GM12872 (cell line): ENCODE measurements around the gene APOC3.

Source experiments
- TF ChIP-seq, protein P1 (sequence below): IDR thresholded peaks from 3 replicates; pipeline ENCODE4 v1.5.1; 2011; ENCODE audit warnings: low read depth, mild to moderate bottlenecking, low read length, moderate library complexity; ENCODE audit not compliant: insufficient read depth

APOC3 gene

DNA sequence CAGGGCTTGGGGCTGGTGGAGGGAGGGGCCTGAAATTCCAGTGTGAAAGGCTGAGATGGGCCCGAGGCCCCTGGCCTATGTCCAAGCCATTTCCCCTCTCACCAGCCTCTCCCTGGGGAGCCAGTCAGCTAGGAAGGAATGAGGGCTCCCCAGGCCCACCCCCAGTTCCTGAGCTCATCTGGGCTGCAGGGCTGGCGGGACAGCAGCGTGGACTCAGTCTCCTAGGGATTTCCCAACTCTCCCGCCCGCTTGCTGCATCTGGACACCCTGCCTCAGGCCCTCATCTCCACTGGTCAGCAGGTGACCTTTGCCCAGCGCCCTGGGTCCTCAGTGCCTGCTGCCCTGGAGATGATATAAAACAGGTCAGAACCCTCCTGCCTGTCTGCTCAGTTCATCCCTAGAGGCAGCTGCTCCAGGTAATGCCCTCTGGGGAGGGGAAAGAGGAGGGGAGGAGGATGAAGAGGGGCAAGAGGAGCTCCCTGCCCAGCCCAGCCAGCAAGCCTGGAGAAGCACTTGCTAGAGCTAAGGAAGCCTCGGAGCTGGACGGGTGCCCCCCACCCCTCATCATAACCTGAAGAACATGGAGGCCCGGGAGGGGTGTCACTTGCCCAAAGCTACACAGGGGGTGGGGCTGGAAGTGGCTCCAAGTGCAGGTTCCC, at the start of gene APOC3:
Gene APOC3 (plus strand): TSS at position 383 of the 659 bp plus-strand sequence. CDS start 676 bp downstream, outside the sequence.
- TF ChIP-seq, protein P1, sequence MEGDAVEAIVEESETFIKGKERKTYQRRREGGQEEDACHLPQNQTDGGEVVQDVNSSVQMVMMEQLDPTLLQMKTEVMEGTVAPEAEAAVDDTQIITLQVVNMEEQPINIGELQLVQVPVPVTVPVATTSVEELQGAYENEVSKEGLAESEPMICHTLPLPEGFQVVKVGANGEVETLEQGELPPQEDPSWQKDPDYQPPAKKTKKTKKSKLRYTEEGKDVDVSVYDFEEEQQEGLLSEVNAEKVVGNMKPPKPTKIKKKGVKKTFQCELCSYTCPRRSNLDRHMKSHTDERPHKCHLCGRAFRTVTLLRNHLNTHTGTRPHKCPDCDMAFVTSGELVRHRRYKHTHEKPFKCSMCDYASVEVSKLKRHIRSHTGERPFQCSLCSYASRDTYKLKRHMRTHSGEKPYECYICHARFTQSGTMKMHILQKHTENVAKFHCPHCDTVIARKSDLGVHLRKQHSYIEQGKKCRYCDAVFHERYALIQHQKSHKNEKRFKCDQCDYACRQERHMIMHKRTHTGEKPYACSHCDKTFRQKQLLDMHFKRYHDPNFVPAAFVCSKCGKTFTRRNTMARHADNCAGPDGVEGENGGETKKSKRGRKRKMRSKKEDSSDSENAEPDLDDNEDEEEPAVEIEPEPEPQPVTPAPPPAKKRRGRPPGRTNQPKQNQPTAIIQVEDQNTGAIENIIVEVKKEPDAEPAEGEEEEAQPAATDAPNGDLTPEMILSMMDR, result no peak

DNA sequence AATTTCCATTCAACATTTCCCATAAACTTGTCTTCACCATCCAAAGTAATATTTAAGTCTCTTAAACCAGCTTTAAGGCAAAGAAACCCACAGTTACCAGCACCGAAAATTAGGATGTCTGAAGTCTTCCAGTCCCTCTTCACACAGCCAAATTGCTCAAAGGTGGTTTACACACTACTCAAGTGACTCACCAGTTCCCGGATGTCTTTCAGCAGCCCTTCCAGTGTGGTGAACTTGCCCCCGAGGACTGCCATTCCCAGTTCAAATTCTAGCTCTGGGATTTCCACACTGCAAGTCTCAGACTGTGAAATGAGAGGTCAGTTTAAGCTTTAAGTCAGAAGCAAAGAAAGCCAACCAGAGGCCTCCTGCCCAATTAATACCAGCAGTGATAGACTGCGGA, 47.0 kb upstream of the APOC3 start:
- TF ChIP-seq, protein P1, result no peak

DNA sequence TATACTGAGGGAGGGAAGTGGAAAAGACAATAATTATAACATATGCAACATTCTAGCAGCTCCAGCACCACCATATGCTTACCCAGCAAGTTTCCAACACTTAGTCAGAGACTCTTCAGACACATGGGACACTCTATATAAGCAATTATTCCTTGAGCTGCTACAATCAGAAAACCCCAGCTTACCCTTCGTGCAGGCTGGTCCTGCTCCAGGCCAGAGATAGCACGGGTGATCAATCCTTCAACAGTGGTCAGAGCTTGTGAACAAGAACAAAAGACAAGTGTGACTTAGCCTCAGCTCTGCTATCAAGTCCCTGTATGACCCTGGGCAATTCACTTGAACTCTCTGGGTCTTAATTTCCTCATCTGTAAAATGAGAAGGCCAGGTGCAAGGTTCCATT, 43.4 kb upstream of the APOC3 start:
- TF ChIP-seq, protein P1, result no peak

DNA sequence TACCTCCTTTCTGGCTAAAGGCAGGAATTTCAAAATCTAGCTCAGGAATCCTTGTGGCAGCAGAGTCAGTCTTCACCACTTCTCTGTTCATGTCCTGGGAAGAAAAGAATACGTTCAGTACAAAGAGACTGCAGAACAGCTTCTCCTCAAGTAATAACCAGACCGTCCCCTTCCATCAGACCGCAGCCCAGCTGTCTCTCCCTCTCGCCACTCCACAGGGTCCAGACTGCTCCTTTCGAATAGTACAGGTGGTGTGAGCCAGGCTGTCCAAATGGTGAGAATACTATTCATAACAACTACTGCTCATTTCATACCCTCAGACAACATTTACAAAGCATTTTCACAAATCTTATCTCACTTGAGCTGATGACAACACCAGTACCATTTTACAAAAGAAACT, 42.7 kb upstream of the APOC3 start:
- TF ChIP-seq, protein P1, result no peak

DNA sequence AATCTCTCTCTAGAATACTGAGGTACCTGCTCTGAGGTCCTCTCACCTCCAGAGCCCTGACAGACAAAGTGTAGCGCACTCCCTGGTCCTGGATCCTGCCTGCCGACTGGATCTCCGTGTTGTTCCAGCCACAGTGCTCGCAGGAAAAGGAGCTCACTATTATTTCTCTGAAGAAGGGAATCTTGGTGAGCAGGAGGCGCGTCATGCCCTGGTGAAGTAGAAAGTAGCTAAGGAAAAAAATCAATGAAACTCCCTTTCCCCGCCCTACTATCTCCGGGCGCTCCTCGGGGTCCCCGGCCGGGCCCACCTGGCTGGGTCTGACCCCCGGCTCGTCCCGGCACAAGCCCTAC, 42.3 kb upstream of the APOC3 start:
- TF ChIP-seq, protein P1, result no peak

DNA sequence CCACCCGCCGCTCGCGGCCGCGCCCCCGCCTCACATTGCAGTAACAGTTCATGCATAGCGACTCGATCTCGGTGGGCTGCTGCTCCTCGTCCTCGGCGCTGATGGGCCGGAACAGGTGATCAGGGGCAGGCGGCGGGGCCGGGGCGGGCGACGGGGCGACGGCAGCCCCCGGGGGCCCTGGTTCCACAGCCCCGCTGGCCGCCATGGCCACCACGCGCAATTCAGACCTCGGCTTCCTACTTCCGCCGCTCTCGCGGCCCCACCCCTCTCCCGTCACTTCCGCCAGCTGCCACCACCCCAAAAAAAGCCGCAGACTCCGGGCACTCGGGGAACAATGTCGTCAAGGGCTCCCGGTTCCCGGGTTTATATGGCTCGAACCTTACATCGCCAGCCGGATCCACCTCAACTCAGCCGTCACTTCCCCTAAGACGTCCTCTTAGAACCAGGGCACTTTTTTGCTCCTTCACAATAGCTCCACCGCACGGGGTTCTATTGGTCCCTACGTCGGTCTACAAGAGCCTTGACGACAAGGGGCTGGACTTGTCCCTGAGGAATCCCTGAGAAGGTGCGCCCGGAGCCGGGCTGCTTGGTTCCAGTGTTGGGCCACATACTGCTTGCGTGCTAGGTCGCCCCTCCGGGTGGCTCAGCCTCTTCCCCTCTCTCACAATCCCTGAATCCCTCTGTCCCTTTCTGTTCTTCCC, 41.8 kb upstream of the APOC3 start, which contains the start of gene ZPR1:
Gene ZPR1 (minus strand): TSS at position 238 of the 701 bp plus-strand sequence. CDS start 33 bp downstream, at position 205.
- TF ChIP-seq, protein P1, result no peak

DNA sequence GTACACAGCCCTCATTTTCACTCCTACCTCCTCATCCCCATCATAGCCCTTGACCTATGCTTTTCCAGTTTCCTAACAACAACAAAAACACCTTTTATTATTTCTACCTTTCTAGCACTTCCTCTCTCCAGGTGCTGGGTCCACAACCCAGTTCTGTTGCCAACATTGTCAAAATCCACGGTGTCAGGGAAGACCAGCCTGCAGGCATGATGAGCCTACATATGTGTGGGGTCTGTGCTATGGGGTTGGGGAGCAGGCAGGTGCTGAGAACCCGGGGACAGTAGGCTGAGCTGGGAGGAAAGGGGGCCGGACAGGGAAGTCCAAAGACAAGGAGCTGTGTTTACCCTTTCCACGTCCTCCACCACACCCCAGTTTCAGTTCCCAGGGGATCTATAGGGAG, 41.2 kb upstream of the APOC3 start:
- TF ChIP-seq, protein P1, result no peak
